ENCODE measurements around the gene PLCG1. TPM values are rescaled to one million over a fixed set of nuclear protein-coding genes. Genes with fewer than 3 reads are reported as not detected.

Gene PLCG1
- total and polyA plus RNA-seq, 9 of the 15 experiments (the other 6 are each of a cell fraction or from before 2014, with no cell fraction given): 1.7 to 67.0 (median 34.8) TPM

- H3K27ac ChIP-seq (ENCODE audit: extremely low read depth, low read depth, low read length): no peak overlapping the region
- CTCF ChIA-PET (ENCODE audit: low intra/inter-chr PET ratio): no interaction called here
- H3K79me2 ChIP-seq (ENCODE audit: control insufficient read depth, insufficient read depth, low read length): no peaks in the 10 kb centered on the region
- 96% methylated on average over 7 of the region's 7 CpGs for WGBS (ENCODE audit: insufficient coverage, low coverage, missing lambda C conversion rate)
- in situ Hi-C loops (cut with MboI) (no loop called here), intact Hi-C loops (cut with micrococcal nuclease) (no loop called here)
- BruUV-seq (replicated peaks): no TSS peak
- POLR2A ChIA-PET: interaction anchor here (1.2 kb wide), 1 partner anchor 8 kb away, joined by 3 read pairs; no protein-coding TSS in a partner anchor
- H3K9me1 ChIP-seq (ENCODE audit: control insufficient read depth, insufficient read depth, low read length): no peaks in the 10 kb centered on the region
- no peak for DNase-seq (ENCODE audit: extremely low read depth in 1 of 4, low spot score in 3 of 4)
- FAIRE-seq: no peak
- H2AFZ ChIP-seq (ENCODE audit: low read depth, low read length): no peak overlapping the region
- no peak overlapping the region for H3K9ac ChIP-seq (ENCODE audit: insufficient read depth in 1 of 2, low read depth in 2 of 2, low read length in 2 of 2)
- no peaks in the 10 kb centered on the region for H3K27me3 ChIP-seq (ENCODE audit: control insufficient read depth in 2 of 2, insufficient read depth in 2 of 2, low read length in 2 of 2)
- ATAC-seq: no peak
- H3K36me3 ChIP-seq (ENCODE audit: control insufficient read depth, insufficient read depth, low read length): peaks cover 89% of the 10 kb centered on the region
- peaks cover 11% of the 10 kb centered on the region; the same call in 1 of the 2 replicates for H4K20me1 ChIP-seq (replicated peaks; ENCODE audit: control insufficient read depth, insufficient read depth, low read length)
- peaks cover 13 to 21% of the 10 kb centered on the region in 2 experiments for H3K4me1 ChIP-seq (replicated peaks in 1 of 2; ENCODE audit: control insufficient read depth in 2 of 2, insufficient read depth in 2 of 2, low read length in 2 of 2)
- no peak overlapping the region for H3K4me3 ChIP-seq
- no peaks in the 10 kb centered on the region for H3K9me3 ChIP-seq (replicated peaks; ENCODE audit: control insufficient read depth, insufficient read depth, low read depth, low read length)
- no peak overlapping the region for H3K4me2 ChIP-seq (ENCODE audit: insufficient read depth, low read length)
- TF ChIP-seq ZNF785 (CRISPR knock-in tag; IDR thresholded peaks at IDR 0.05) (no peak), NR3C1 (CRISPR knock-in tag; IDR thresholded peaks at IDR 0.05) (no peak), RBBP5 (IDR thresholded peaks at IDR 0.05; ENCODE audit: borderline replicate concordance, insufficient read depth, low read length, poor library complexity, severe bottlenecking) (no peak), SREBF2 (CRISPR knock-in tag; IDR thresholded peaks at IDR 0.05) (no peak), POLR2AphosphoS2 (IDR thresholded peaks at IDR 0.05; ENCODE audit: low read length) (no peak), ZNF668 (CRISPR knock-in tag; IDR thresholded peaks at IDR 0.05) (no peak), SIRT6 (IDR thresholded peaks at IDR 0.05; ENCODE audit: low read depth, low read length) (no peak), KLF10 (CRISPR knock-in tag; IDR thresholded peaks at IDR 0.05) (no peak), SIN3A (IDR thresholded peaks at IDR 0.05; ENCODE audit: borderline replicate concordance in 2 of 2, control insufficient read depth in 1 of 2, low read depth in 2 of 2, low read length in 2 of 2) (no peak), POLR2G (IDR thresholded peaks at IDR 0.05; ENCODE audit: low read depth, low read length) (no peak), ZNF75A (CRISPR knock-in tag; IDR thresholded peaks at IDR 0.05) (no peak), ZFPM2 (CRISPR knock-in tag; IDR thresholded peaks at IDR 0.05) (no peak), CCNT2 (IDR thresholded peaks at IDR 0.05; ENCODE audit: borderline replicate concordance, extremely low read depth, insufficient read length, low read depth, low read length) (no peak), FOXJ2 (tag; IDR thresholded peaks at IDR 0.05) (no peak), GTF3C2 (IDR thresholded peaks at IDR 0.05; ENCODE audit: borderline replicate concordance, extremely low read depth, insufficient read length) (no peak), DLX4 (CRISPR knock-in tag; IDR thresholded peaks at IDR 0.05) (no peak), ZNF77 (CRISPR knock-in tag; IDR thresholded peaks at IDR 0.05) (no peak), MCM5 (IDR thresholded peaks at IDR 0.05; ENCODE audit: low read depth) (no peak), ZSCAN29 (IDR thresholded peaks at IDR 0.05) (no peak)
Measured at GRCh38 chr20:41119614-41120561, 17.5 kb upstream of the PLCG1 start.
